GM10266 (cell line): Measurements from ENCODE around the gene PUSL1.

Experiments
- DNase-seq: peaks from one replicate; pipeline ENCODE4 v3.0.0; 2012; ENCODE audit errors: extremely low spot score
- TF ChIP-seq, protein P1 (sequence below): IDR thresholded peaks from 2 replicates; pipeline ENCODE4 v1.5.1; 2012; ENCODE audit warnings: mild to moderate bottlenecking, low read depth; ENCODE audit not compliant: control insufficient read depth, insufficient read depth; ENCODE audit errors: missing control alignments

PUSL1 gene

GRCh38 chr1:1322952-1323351 lies 14.6 kb downstream of the PUSL1 start:
- DNase-seq, result no peak

DNA sequence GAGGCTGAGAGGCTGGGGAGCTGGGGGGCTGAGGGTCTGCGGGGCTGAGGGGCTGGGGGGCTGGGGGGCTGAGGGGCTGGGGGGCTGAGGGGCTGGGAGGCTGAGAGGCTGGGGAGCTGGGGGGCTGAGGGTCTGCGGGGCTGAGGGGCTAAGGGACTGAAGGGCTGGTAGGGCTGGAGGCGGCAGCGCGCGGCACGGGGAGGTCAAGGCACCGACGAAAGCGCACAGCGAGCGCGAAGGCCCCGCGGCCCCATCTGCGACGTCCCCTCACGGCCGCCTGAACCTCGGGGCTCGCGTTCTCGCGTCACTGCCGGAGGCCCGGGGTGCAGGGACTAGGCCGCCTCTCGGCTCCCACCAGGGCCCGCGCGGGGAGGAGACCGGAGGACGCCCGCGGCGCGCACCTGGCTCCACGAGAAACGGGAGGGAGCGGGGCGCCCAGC lies 15.7 kb downstream of the PUSL1 start:
- no peak for DNase-seq
- TF ChIP-seq, protein P1, sequence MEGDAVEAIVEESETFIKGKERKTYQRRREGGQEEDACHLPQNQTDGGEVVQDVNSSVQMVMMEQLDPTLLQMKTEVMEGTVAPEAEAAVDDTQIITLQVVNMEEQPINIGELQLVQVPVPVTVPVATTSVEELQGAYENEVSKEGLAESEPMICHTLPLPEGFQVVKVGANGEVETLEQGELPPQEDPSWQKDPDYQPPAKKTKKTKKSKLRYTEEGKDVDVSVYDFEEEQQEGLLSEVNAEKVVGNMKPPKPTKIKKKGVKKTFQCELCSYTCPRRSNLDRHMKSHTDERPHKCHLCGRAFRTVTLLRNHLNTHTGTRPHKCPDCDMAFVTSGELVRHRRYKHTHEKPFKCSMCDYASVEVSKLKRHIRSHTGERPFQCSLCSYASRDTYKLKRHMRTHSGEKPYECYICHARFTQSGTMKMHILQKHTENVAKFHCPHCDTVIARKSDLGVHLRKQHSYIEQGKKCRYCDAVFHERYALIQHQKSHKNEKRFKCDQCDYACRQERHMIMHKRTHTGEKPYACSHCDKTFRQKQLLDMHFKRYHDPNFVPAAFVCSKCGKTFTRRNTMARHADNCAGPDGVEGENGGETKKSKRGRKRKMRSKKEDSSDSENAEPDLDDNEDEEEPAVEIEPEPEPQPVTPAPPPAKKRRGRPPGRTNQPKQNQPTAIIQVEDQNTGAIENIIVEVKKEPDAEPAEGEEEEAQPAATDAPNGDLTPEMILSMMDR, result no peak

More at GRCh38 chr1:1322952-1323351, 14.6 kb downstream of the PUSL1 start:
- TF ChIP-seq, protein P1, result no peak

DNA sequence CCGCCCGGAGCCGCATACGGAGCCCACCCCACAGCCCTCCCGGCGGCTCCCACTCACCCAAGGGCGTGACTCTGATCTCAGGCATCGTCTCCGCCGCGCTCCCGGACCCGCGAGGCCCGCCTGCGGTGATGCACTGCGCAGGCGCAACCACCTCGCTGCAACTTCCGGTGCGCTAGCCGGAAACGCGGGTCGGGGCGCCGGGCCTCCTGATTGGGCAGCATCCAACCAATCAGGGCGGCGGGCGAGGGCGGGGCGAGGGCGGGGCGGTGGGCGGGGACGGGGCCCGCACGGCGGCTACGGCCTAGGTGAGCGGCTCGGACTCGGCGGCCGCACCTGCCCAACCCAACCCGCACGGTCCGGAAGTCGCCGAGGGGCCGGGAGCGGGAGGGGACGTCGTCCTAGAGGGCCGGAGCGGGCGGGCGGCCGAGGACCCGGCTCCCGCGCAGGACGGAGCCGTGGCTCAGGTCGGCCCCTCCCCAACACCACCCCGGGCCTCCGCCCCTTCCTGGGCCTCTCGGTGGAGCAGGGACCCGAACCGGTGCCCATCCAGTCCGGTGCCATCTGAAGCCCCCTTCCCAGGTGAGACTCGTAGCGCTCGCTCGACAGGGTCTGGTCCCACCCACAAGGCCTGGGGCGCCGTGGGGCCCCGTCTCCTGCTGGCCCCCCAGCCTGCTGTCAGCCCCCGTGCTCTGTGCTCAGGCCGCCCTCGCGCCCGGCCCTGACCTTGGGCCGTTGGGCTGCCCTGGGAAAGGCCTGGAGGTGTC lies 16.3 kb downstream of the PUSL1 start, which contains the start of the genes CPTP and INTS11:
Gene CPTP, plus strand, starts transcription at position 279 of the 764 bp plus-strand sequence. CDS start 2,109 bp downstream, outside the sequence.
Gene INTS11, minus strand, starts transcription at position 137 of the 764 bp plus-strand sequence. Its CDS starts 52 bp downstream, at position 85.
- TF ChIP-seq, protein P1, result no peak

DNA sequence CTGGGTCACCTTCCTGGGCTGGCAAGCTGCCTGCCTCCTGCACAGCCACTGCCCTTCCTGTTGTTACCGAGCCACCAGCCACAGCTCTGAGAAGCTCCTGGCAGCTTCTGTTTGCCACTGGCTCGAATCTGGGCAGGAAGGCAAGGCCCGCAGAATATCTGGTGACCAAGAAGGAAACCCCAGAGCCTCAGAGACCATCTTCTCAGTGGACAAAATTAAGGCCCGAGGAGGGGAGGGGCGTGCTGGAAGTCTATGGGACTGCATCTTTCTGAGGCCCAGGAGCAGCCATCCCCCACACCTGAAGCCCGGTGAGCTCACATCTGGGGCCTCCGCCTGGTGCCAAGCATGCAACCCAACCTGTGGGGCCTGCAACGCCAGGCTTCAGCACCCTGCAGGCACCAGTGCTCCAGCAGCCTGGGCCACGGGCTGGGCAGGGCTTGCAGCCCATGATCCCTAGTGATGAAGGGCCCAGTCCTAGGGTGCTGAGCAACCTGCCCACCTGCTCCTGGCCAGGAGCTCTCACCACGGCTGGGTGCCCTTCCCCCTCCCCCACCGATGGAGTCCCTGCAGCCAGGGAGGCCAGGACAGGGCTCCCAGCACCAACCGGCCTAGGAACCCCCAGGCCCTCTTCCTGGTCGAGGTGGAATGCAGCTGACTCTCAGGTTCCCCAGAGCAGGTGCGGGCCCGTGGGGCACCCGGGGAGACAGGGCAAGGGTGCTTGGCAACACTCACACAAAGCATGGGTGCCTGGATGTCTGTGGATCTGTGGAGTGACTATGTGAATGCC lies 17.1 kb downstream of the PUSL1 start:
- DNase-seq, result no peak

More for the DNA sequence above, 16.3 kb downstream of the PUSL1 start, which contains the start of the genes CPTP and INTS11:
- peak; percentile 100 for DNase-seq

DNA sequence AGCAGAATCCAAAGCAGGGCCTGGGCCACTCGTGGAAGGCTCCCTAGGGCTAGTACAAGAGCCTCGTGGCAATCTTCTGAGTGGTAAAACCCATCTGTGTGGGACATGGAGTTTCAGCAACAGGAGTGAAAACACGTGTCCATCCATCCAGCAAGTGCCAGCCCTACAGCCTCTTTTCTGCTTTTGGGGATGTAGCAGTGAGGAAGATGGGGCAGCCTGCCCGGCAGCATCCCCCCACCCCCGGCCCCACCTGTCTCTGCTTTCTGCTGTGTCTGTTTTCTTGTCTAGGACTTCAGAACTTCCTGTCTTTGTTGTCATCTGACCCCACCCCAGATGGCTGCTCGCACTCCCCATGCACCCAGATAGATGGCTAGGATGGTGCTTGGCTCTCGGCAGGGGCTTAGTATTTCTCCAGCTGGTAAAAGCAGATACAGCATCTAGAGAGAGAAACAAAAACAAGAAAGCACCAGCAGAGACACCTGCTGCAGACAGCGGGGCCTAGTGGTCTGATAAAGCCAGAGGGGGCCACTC lies 17.7 kb downstream of the PUSL1 start:
- DNase-seq, result no peak
- TF ChIP-seq, protein P1, result no peak

More for the DNA sequence above, 17.1 kb downstream of the PUSL1 start:
- TF ChIP-seq, protein P1, result no peak

DNA sequence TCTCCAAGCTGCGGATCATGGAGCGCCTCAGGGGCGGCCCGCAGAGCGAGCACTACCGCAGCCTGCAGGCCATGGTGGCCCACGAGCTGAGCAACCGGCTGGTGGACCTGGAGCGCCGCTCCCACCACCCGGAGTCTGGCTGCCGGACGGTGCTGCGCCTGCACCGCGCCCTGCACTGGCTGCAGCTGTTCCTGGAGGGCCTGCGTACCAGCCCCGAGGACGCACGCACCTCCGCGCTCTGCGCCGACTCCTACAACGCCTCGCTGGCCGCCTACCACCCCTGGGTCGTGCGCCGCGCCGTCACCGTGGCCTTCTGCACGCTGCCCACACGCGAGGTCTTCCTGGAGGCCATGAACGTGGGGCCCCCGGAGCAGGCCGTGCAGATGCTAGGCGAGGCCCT lies 18.9 kb downstream of the PUSL1 start:
- DNase-seq, result no peak
- TF ChIP-seq, protein P1, result no peak
